Occipital lobe (tissue), 2 donors: ENCODE measurements around the gene ATP2B2. TPM values are rescaled to one million over a fixed set of nuclear protein-coding genes. Genes with fewer than 3 reads are reported as not detected.

Experiments
- DNase-seq: peaks from one replicate; lab custom pipeline; 2025; lab: John Stamatoyannopoulos, UW
- total RNA-seq: library from RNA; depleted of rRNA; stranded (reverse); fragments of >200 nt; gene quantifications from one replicate; pipeline ENCODE4 v1.2.3, GENCODE V29; 2014

Gene ATP2B2
- total RNA-seq, 1 donor from 2014 or later = 79.5 TPM

DNA sequence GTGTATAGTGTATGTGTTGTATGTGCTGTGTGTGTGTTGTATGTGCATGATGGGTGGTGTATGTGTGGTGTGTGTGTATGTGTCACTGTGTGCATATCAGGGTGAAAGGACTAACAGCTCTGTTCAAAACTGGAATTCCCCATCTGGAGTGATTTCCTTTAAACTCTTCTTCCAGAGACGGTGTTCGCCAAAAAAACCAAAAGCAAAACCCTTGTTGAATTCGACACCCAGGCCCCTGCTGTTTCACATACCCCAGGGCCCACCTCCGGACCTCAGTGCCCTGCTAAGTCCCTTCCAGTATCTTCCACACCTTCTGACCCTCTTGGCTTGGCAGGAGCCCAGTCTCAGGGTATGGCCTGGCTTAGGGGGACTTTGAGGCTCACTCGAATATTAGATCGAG, 139.6 kb downstream of the ATP2B2 start:
- no peak for DNase-seq

DNA sequence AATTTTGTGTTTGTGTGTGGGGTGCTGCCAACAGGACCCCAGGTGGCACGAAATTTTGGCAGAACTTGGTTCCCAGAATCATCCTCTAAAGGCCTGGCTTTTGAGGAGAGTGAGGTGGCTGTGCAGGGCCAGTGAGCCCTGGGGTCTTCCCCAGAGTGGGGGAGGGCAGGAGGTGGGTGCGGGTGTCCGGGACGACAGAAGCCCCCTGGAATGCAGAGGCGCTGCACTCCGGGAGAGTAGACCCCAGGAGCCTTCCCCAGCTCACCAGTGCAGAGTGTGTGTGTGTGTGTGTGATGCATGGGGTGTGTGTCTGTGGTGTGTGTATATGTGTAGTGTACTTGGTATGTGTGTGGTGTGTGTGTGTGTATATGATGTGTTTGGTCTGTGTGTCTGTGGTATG, 140.1 kb downstream of the ATP2B2 start:
- no peak for DNase-seq

DNA sequence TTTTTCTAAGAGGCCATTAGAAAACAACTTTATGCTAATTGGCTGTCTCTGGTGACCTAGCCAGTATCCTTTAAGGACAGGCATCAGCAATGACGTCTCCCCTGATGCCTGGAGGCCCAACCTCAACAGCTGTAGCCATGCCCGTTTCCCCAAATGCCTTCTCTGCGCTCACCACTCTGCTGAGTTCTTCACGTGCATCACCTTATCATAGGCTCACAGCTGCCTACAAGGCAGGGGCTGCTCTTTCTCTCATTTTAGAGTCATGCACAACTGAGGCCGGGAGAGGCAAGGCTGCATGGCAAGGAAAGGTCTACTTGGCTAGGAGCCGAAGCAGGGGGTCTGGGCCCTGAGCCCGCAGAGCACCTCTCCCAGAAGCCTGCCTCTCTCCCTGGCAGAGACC, 140.6 kb downstream of the ATP2B2 start:
- DNase-seq = no peak

DNA sequence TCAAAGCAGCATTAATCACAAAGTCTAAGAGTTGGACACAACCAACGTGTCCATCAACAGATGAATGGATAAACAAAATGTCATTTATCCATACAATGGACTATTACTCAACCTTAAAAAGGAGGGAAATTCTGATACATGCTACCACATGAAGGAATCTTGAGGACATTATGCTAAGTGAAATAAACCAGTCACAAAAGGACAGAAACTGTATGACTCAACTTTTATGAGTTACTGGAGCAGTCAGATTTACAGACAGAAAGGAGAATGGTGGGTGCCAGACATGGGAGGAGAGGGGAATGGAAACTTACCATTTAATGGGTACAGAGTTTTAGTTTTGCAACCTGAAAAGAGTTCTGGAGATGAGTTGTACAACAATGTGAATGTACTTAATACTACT, 141.5 kb downstream of the ATP2B2 start:
- DNase-seq = no peak

DNA sequence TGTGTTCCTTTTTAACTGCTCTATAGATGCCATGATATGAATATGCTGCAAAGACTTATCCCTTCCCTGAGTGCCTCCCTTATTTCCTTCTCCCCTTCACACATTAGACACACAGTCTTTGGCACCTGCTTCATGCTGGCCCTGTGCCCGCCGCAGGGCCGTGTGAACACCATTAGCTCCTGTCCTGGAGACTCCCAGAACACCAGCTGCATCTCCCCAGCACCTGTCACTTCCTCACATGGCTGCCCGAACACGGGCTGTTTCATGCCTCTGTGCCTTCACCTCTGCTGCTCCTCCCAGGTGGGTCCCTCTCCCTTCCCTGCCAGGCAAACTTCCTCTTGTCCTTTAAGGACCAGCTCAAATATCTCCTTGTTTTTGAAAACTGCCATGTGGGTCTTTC, 144.0 kb downstream of the ATP2B2 start:
- no peak for DNase-seq

GRCh38 chr3:10360478-10360877, 144.9 kb downstream of the ATP2B2 start:
- no peak for DNase-seq

DNA sequence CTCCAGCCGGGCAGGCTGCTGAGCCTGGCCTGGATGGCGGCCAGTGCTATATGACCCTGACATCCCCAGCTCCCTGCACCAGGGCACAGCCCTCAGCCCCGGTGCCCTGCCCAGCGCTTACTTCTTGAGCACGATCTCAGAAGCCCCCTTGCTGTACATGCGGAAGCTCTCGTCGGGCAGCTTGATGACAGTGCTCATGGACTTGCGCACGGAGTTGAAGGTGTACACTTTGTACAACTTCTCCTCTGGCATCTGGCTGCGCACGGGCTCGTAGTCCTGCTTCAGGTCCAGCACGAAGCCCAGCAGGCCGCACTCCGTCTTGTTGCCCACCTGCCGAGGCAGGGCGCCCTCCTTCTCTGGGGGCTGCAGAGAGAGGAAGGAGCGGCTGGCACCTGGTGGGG, 145.6 kb downstream of the ATP2B2 start:
- no peak for DNase-seq

DNA sequence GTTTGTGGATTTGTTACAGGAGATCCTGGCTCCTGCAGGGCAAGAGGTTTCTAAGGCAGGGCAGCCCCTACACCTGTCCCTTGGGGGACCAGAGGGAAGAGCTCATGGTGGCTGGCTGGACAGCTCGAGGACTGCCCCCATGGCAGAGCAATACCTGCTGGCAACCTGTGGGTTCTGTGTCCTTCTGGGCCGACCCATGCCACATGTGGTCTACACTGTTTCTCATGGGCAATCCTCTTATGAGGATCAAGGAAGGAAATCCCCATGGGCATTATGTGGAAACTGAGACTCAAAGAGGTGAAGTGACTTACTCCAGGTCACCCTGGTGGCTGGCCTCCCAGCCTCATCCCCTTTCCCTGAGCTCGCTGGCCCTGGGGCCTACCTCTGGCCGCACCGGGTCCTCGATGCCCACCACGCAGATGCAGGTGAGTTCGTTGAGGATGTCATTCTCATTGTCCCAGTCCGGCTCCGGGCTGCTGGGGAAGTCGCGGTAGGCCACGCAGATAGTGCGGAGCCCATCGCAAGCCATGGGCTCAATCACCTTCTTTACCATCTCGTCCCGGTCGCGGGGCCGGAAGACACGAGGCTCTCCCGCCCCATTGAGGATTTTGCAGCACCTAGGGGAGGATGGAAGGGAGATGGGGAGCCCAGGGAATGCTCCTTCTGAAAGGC, 146.9 kb downstream of the ATP2B2 start:
- DNase-seq = no peak

DNA sequence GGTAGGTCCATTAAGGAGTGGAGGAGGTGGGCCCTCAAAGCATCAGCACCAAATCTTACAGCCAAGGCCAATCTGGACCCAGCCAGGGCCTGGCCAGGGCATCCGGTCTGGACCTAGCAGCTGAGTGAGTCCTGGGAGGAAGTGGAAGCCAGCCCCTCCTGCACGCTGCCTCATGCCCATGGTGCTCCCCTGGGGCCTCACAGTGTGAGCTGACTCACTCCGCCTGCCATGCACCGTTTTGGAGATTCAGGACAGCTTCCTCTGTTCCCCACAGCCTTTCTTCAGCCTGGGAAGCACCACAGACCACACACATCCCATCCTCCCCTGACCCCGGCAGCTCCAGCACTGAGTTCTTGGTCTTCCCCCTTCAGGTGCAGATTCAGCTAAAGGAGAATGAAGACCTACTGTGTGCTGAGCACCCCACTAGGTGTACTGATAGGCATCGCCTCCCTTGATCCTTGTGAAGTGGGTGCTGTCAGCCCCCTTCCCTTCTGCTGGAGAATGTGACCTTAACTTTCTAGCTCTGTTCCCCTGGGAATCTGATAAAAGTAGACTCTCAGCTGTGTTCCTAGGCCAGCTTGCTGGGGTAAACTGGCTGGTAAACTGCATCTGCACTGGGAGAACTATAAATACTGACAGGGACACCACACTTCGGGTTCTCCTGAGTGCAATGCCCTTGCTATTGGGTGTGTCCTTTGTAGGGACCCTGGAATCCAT, 147.6 kb downstream of the ATP2B2 start:
- DNase-seq = no peak

GRCh38 chr3:10357095-10357494, 148.3 kb downstream of the ATP2B2 start:
- DNase-seq = no peak

DNA sequence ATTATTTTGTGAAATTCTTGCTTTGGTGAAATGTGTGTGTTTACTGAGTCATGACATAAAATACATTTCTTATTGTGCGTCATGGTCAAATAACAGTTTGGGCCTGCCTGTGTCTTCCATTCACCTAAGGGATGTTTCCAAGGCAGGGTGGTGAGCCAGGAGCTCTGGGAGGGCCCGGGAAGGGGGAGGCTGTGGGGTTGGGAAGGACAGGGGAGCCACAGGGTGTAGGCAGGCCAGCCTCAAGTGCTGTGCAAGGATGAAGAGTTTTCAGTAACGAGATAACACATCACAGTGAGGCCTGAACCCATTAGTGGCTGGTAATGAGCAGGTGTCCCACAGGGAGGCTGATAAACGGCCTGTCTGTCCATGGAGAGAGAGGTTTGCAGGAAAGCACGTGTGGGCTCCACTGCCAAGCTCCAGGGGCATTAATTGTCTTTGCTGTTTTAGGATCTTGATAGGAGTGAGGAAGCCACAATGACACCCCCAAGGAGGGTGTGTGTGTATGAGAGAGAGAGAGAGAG, 148.9 kb downstream of the ATP2B2 start:
- DNase-seq = no peak

GRCh38 chr3:10354361-10355015, 150.9 kb downstream of the ATP2B2 start:
- no peak for DNase-seq

DNA sequence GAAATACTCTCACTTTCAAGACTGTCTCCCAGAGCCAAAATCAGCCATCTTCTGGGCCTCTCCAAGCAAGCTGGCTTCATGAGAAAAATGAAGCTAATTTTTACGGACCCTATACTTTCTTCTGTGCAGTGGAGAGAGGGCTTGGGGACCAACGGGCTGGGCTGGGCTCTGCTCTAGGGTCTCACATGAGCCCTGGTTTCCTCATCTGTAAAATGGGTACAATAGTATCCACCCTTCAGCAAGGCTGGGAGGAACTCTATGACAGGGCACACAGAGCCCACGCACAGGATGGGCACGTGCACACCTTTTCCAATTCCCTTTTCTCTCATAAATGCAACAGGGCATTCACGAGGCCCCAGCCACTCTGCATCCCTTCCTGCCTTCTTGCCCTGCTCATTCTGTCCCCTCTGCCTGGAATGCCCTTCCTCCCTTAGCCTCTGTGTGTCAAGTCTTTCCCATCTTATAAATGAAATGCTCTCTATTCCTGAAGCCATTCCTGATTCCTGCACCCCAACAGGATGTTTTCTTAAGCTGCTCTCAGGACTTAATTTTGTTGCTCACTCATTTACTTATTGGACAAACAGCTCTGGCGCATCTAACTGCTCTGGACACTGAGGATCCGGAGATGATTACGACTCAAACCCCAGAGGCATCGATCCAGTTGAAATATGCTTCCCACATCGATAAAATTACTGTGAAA, 151.6 kb downstream of the ATP2B2 start:
- DNase-seq = no peak

GRCh38 chr3:10353160-10353559, 152.2 kb downstream of the ATP2B2 start:
- DNase-seq = no peak

GRCh38 chr3:10352146-10352911, 153.1 kb downstream of the ATP2B2 start:
- DNase-seq = no peak

DNA sequence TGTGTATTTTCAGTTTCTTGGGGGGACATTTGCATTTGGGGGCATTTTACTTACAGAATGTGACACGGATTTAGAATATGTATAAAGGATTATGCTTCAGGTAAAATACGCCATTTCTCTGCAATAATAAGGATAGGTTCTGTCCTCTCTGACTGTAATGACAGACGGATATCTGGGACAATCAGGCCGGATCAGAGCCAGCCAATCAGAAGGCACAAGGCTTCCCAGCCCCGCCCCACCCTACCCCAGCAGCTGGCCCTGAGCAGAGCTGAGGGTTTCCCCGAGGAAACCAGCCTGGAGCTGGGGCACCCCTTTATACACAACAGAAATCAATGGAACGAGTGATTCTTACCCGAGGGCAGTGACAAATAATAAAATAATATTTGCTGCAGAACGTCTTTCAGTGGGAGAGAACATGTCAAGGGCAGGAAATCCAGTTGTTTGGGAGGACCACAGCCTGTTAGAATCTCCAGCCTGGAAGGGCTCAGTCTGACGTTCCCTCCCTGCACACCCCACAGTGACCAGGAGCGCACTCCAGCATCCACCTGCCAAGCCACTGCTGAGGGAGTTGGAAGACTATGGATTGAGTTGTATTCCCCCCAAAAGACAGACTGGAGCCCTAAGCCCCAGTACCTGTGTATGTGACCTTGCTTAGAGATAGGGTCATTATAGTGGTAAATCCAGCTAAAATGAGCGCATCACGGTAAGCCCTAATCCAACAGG, 154.2 kb downstream of the ATP2B2 start:
- no peak for DNase-seq

DNA sequence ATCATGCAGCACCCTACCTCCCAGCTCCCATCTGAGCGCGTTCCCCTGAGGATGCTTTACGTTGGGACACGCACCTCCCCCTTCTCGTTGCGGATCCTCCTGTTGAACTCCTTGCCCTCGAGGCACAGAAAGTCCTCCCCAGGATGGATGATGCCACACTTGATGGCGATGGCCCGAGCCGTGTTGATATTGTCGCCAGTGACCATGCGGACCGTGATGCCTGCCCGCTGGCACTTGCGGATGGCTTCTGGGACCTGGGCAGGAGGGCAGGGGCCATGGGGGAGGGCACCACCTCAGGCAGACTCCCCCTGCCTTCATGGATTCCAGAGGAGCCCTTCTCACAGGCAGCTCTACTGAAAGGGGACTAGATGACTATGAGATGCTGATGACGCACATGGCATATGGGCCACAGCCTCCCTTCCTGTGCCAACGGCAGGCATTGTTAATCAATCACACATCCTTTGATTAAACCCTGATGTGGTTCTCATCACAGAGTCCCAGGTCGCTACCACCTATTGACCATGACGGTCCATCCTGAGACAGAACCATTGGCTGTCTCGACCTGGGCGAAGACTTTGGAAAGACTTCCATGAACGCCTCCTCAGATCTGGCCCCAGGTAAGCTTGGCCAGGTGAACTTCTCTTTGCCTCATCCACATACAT, 154.9 kb downstream of the ATP2B2 start:
- no peak for DNase-seq

GRCh38 chr3:10349801-10350200, 155.6 kb downstream of the ATP2B2 start:
- DNase-seq = no peak

DNA sequence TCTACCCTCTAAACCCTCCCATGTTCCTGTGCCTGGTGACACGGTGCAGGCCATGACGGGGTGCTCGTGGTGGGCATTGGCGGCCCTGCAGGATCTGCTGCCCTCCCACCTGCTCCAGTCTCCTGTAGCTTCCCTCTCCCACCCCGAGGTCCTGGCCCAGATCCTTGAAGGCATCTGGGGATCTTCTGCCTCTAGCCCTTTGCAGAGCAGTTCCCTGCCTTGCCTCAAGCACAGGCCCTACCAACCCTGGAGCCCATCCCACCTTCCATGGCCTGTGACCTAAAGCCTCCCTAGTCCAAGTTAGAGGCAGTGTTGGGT, 157.0 kb downstream of the ATP2B2 start:
- no peak for DNase-seq
